ENCODE results near the gene G6PD. TPM values are rescaled to one million over a fixed set of nuclear protein-coding genes. Genes with fewer than 3 reads are reported as not detected.

Gene G6PD
- total and polyA plus RNA-seq, 10 of the 15 experiments (the other 5 are each of a cell fraction or from before 2014, with no cell fraction given), result 1.6 to 62.5 (median 28.4) TPM

- FAIRE-seq (no peak), DNase-seq (ENCODE audit: low read depth, low spot score) (no peak), ATAC-seq (no peak)
- Histone ChIP-seq H3K4me1 (ENCODE audit: control insufficient read depth, insufficient read depth, low read length) (peaks cover 14% of the 10 kb centered on the region), H3K36me3 (ENCODE audit: control insufficient read depth in 2 of 2, insufficient read depth in 2 of 2, low read length in 1 of 2) (no peaks in the 10 kb centered on the region), H3K27ac (ENCODE audit: control insufficient read depth, insufficient read depth) (peak overlapping the region; percentile 27; the same call in 1 of the 2 replicates), H3K9ac (ENCODE audit: control insufficient read depth, insufficient read depth, low read length) (peak overlapping the region; percentile 63), H3K27me3 (replicated peaks in 1 of 2; ENCODE audit: control insufficient read depth in 2 of 2, insufficient read depth in 2 of 2, low read length in 1 of 2) (no peaks in the 10 kb centered on the region), H2AFZ (ENCODE audit: control insufficient read depth, low read depth, low read length) (no peak overlapping the region), H3K4me3 (peak overlapping the region; percentile 67; the same call in 1 of the 2 replicates), H3K9me3 (replicated peaks; ENCODE audit: control insufficient read depth, insufficient read depth, low read length) (no peaks in the 10 kb centered on the region), H3K4me2 (ENCODE audit: control insufficient read depth, insufficient read depth) (peak overlapping the region; percentile 86), H3K79me2 (ENCODE audit: control insufficient read depth, insufficient read depth, low read length) (peaks cover 28% of the 10 kb centered on the region), H4K20me1 (ENCODE audit: control insufficient read depth, insufficient read depth) (no peaks in the 10 kb centered on the region)
- intact Hi-C loops (cut with micrococcal nuclease; ENCODE audit: unreplicated experiment) (no loop called here), in situ Hi-C loops (cut with MboI) (loop anchor here (10.0 to 25.0 kb wide), 2 partner anchors 289 to 408 kb away; partner anchors contain the start of genes OPN1LW and SMIM9)
- ChIA-PET POLR2A (no interaction called here), RAD21 (ENCODE audit: unreplicated experiment) (interaction anchor here (0.6 kb wide), 1 partner anchor 9 kb away, joined by 4 read pairs; no protein-coding TSS in a partner anchor), CTCF (no interaction called here), SMC1A (ENCODE audit: uncharacterized antibody, unreplicated experiment) (no interaction called here)
- no peak for TF ChIP-seq BCL3 (IDR thresholded peaks at IDR 0.05; ENCODE audit: borderline replicate concordance, insufficient read depth, low read depth, low read length, poor library complexity, severe bottlenecking)
- TF ChIP-seq MYB (IDR thresholded peaks at IDR 0.05; ENCODE audit: borderline replicate concordance, low read depth, low read length), result no peak
- TF ChIP-seq ZBTB40 (IDR thresholded peaks at IDR 0.05; ENCODE audit: borderline replicate concordance), result no peak
- no peak for TF ChIP-seq IRF4 (IDR thresholded peaks at IDR 0.05; ENCODE audit: low read depth, low read length)
- TF ChIP-seq USF2 (IDR thresholded peaks at IDR 0.05; ENCODE audit: borderline replicate concordance, low read depth, low read length), result no peak
- TF ChIP-seq PKNOX1 (IDR thresholded peaks at IDR 0.05), result no peak
- no TSS peak for BruUV-seq (replicated peaks)
- WGBS (ENCODE audit: insufficient coverage, insufficient replicate concordance, low lambda C conversion rate, missing lambda C conversion rate), result 90% methylated on average over 16 of the region's 17 CpGs
These were observed 872 bp downstream of the G6PD start for GRCh38 chrX:154545673-154546274.
